GM19468 (cell line): ENCODE results near the gene HNRNPA3.
"Not testable (repeated sequence)": the region's sequence is repeated elsewhere in the genome, so short reads cannot be mapped to it uniquely, and the experiment has no call there.

Source experiments
- ATAC-seq: cut with Tn5 transposase; IDR thresholded peaks from one replicate; pipeline ENCODE4 v1.9.1; 2021; ENCODE audit warnings: mild to moderate bottlenecking, moderate library complexity, moderate number of reproducible peaks; ENCODE audit not compliant: unreplicated experiment; ENCODE audit errors: extremely low read depth

The HNRNPA3 gene

GRCh38 chr2:177229442-177230242 is 17.0 kb downstream of the HNRNPA3 start:
- no peak for ATAC-seq

- ATAC-seq: no peak
Measured at GRCh38 chr2:177231270-177231669, 18.7 kb downstream of the HNRNPA3 start.

- no peak for ATAC-seq
Measured at GRCh38 chr2:177232098-177232704, 19.6 kb downstream of the HNRNPA3 start.

- ATAC-seq: no peak
Measured at GRCh38 chr2:177234267-177234666, 21.7 kb downstream of the HNRNPA3 start.

- no peak for ATAC-seq
Measured at GRCh38 chr2:177235855-177236437, 23.4 kb downstream of the HNRNPA3 start.

GRCh38 chr2:177237932-177238331 is 25.3 kb downstream of the HNRNPA3 start:
- no peak for ATAC-seq

GRCh38 chr2:177239053-177239452 is 26.5 kb downstream of the HNRNPA3 start:
- no peak for ATAC-seq

GRCh38 chr2:177239932-177240630 is 27.5 kb downstream of the HNRNPA3 start:
- ATAC-seq: peak; percentile 36

- ATAC-seq: no peak
Measured at GRCh38 chr2:177241711-177242120, 29.1 kb downstream of the HNRNPA3 start.

- no peak for ATAC-seq
Measured at GRCh38 chr2:177242121-177242987, 29.8 kb downstream of the HNRNPA3 start.

- ATAC-seq: no peak
Measured at GRCh38 chr2:177243073-177243472, 30.5 kb downstream of the HNRNPA3 start.

- ATAC-seq: no peak
Measured at GRCh38 chr2:177243476-177243875, 30.9 kb downstream of the HNRNPA3 start.

- ATAC-seq: no peak
Measured at GRCh38 chr2:177244244-177244771, 31.7 kb downstream of the HNRNPA3 start.

GRCh38 chr2:177245010-177245422 is 32.4 kb downstream of the HNRNPA3 start:
- ATAC-seq: no peak

- no peak for ATAC-seq
Measured at GRCh38 chr2:177246000-177246399, 33.4 kb downstream of the HNRNPA3 start.

- ATAC-seq: not testable (repeated sequence)
Measured at GRCh38 chr2:177246523-177247030, 34.0 kb downstream of the HNRNPA3 start.

- ATAC-seq: no peak
Measured at GRCh38 chr2:177247693-177248262, 35.2 kb downstream of the HNRNPA3 start.

- ATAC-seq: no peak
Measured at GRCh38 chr2:177249038-177249437, 36.4 kb downstream of the HNRNPA3 start.

- no peak for ATAC-seq
Measured at GRCh38 chr2:177250461-177250860, 37.9 kb downstream of the HNRNPA3 start.
